ENCODE results near the gene NCOA3. TPM values are rescaled to one million over a fixed set of nuclear protein-coding genes. Genes with fewer than 3 reads are reported as not detected.

The NCOA3 gene
- total RNA-seq, 2 experiments from 2014 or later: 76.4 to 83.4 TPM

DNA sequence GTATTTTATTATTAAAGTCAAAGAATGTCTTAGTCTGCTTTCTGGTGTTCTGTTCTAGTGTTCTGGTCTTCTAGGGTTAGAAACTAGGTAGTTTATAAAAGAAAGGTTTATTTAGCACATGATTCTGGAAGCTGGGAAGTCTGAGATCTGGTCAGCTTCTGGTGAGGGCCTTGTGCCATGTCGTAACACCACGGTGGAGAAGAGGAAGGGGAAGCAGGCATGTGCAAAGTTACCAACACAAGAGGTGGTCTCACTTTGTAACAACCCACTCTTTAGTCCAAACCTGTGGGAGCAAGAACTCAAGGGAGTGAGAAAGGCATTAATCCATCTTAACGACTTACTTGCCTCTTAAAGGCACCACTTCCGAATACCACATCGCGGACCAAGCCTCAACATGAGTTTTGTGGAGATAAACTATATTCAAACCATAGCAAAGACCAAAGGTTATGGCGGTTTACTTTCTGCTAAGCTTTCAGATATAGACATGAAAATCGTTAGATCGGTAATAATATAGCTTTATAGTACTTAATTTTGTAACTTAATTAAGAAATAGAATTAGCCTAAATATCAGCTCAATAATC lies 99.4 kb downstream of the NCOA3 start:
- peaks cover 40% of the 10 kb centered on the region for H3K36me3 Mint-ChIP-seq (ENCODE audit: low read depth)
- no peak overlapping the region for H3K27ac Mint-ChIP-seq
- CTCF ChIA-PET: interaction anchor here (0.6 to 2.0 kb wide), 5 partner anchors 14 to 394 kb away, joined by 3 to 10 read pairs (median 4); no protein-coding TSS in a partner anchor
- DNase-seq (no peak), ATAC-seq (no peak)
- no peaks in the 10 kb centered on the region for H3K27me3 Mint-ChIP-seq
- H3K4me1 Mint-ChIP-seq: peaks cover 53% of the 10 kb centered on the region
- no peak overlapping the region for H3K4me3 Mint-ChIP-seq
- intact Hi-C loops (cut with DNase I, micrococcal nuclease): no loop called here
- H3K9me3 Mint-ChIP-seq (ENCODE audit: low read depth): no peaks in the 10 kb centered on the region
- POLR2A ChIA-PET: no interaction called here

DNA sequence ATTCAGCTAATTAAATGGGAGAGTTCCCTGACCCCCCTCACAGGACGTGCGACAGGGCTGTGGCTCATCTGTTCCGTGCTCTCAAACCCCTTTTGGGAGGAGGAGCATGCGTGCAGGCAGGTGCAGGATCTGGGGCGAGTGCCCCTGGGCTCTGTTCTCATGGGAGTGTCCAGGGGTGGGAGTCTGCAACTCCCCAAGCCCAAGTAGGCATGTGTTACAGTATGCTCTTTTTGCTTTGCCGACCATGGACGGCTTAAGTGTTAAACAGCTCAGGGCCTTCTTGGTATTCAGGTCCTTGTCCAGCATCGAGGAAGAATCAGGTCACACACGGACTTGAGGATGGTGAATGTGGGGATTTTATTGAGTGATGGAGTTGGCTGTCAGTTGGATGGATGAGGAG lies 101.6 kb downstream of the NCOA3 start:
- ATAC-seq (no peak), DNase-seq (no peak)
- intact Hi-C loops (cut with DNase I, micrococcal nuclease): no loop called here
- H3K27me3 Mint-ChIP-seq: no peaks in the 10 kb centered on the region
- ChIA-PET CTCF (no interaction called here), POLR2A (no interaction called here)
- H3K9me3 Mint-ChIP-seq (ENCODE audit: low read depth): no peaks in the 10 kb centered on the region
- H3K36me3 Mint-ChIP-seq (ENCODE audit: low read depth): peaks cover 46% of the 10 kb centered on the region
- H3K4me3 Mint-ChIP-seq: no peak overlapping the region
- H3K4me1 Mint-ChIP-seq: peaks cover 69% of the 10 kb centered on the region
- H3K27ac Mint-ChIP-seq: peak overlapping the region; percentile 90

DNA sequence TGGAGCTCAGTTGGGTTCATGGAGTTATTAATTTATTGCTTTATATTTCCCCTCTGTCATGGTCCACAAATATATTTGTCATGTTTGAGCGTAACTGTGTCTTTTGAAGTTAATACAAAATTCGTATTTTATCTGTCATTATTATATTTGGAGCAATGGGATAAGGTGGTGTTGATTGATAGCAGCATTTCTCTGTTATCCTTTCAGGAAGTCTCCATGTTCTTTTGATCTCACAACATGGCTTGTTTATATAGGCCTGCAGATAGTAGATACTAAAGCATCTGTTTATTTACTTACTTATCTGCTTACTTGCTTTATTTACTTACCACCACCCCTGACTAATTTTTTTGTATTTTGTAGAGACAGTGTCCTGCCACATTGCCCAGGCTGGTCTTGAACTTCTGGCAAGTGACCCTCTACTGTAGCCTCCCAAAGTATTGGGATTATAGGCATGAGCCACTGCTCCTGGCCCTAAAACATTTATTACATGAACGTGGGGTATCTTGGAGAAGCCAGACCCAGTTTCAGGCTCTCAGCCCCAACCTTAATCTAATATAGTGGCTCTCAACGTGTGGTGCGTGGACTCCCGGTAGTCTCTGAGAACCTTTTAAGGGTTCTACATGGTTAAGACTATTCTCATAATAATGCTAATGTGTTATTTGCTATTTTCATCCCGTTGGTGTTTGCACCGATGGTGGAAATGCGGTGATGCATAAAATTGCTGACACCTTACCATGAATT lies 104.2 kb downstream of the NCOA3 start:
- Mint-ChIP-seq H3K27me3 (no peaks in the 10 kb centered on the region), H3K9me3 (ENCODE audit: low read depth) (peaks cover 5% of the 10 kb centered on the region), H3K36me3 (ENCODE audit: low read depth) (peaks cover 49% of the 10 kb centered on the region), H3K4me1 (peaks cover 85% of the 10 kb centered on the region), H3K27ac (peak overlapping the region; percentile 97), H3K4me3 (no peak overlapping the region)
- ChIA-PET POLR2A (no interaction called here), CTCF (interaction anchor here (0.5 to 0.9 kb wide), 3 partner anchors 15 to 110 kb away, joined by 3 to 4 read pairs (median 3); no protein-coding TSS in a partner anchor)
- ATAC-seq (no peak), DNase-seq (no peak)
- intact Hi-C loops (cut with DNase I, micrococcal nuclease): no loop called here

GRCh38 chr20:47606414-47606982 lies 104.8 kb downstream of the NCOA3 start:
- DNase-seq (no peak), ATAC-seq (no peak)
- ChIA-PET POLR2A (no interaction called here), CTCF (interaction anchor here (0.5 kb wide), 1 partner anchor 73 kb away, joined by 4 read pairs; no protein-coding TSS in a partner anchor)
- Mint-ChIP-seq H3K9me3 (ENCODE audit: low read depth) (peaks cover 5% of the 10 kb centered on the region), H3K27ac (peak overlapping the region; percentile 97), H3K27me3 (no peaks in the 10 kb centered on the region), H3K36me3 (ENCODE audit: low read depth) (peaks cover 50% of the 10 kb centered on the region), H3K4me1 (peaks cover 87% of the 10 kb centered on the region), H3K4me3 (peak overlapping the region; percentile 41)
- intact Hi-C loops (cut with DNase I, micrococcal nuclease): no loop called here

GRCh38 chr20:47606983-47607613 lies 105.4 kb downstream of the NCOA3 start:
- ChIA-PET CTCF (interaction anchor here (0.5 to 0.9 kb wide), 2 partner anchors 29 to 74 kb away, joined by 3 to 4 read pairs; no protein-coding TSS in a partner anchor), POLR2A (no interaction called here)
- peaks cover 54% of the 10 kb centered on the region for H3K36me3 Mint-ChIP-seq (ENCODE audit: low read depth)
- H3K9me3 Mint-ChIP-seq (ENCODE audit: low read depth): peaks cover 5% of the 10 kb centered on the region
- no peaks in the 10 kb centered on the region for H3K27me3 Mint-ChIP-seq
- peak overlapping the region; percentile 97 for H3K27ac Mint-ChIP-seq
- DNase-seq: no peak
- ATAC-seq: peak; percentile 51
- intact Hi-C loops (cut with DNase I, micrococcal nuclease): no loop called here
- H3K4me1 Mint-ChIP-seq: peaks cover 87% of the 10 kb centered on the region
- H3K4me3 Mint-ChIP-seq: peak overlapping the region; percentile 41

- POLR2A ChIA-PET: interaction anchor here (0.6 to 1.6 kb wide), 2 partner anchors 121 to 387 kb away, joined by 4 to 5 read pairs; no protein-coding TSS in a partner anchor
- Mint-ChIP-seq H3K9me3 (ENCODE audit: low read depth) (peaks cover 5% of the 10 kb centered on the region), H3K27me3 (no peaks in the 10 kb centered on the region), H3K36me3 (ENCODE audit: low read depth) (peaks cover 55% of the 10 kb centered on the region), H3K4me1 (peaks cover 85% of the 10 kb centered on the region), H3K27ac (peak overlapping the region; percentile 87), H3K4me3 (no peak overlapping the region)
- CTCF ChIA-PET: interaction anchor here (0.7 to 4.8 kb wide), 8 partner anchors 12 to 336 kb away, joined by 3 to 58 read pairs (median 4); partner anchors contain the start of gene NCOA3
- ATAC-seq (no peak), DNase-seq (no peak)
- intact Hi-C loops (cut with DNase I, micrococcal nuclease): no loop called here
Observed at GRCh38 chr20:47609001-47609400, 107.3 kb downstream of the NCOA3 start.

GRCh38 chr20:47610247-47610944 lies 108.7 kb downstream of the NCOA3 start:
- H3K9me3 Mint-ChIP-seq (ENCODE audit: low read depth): peaks cover 5% of the 10 kb centered on the region
- peak; percentile 93 for DNase-seq
- peak overlapping the region; percentile 46 for H3K4me3 Mint-ChIP-seq
- no peaks in the 10 kb centered on the region for H3K27me3 Mint-ChIP-seq
- ChIA-PET POLR2A (interaction anchor here (0.6 to 1.6 kb wide), 7 partner anchors 21 to 1065 kb away, joined by 3 to 5 read pairs (median 4); no protein-coding TSS in a partner anchor), CTCF (interaction anchor here (0.6 to 4.8 kb wide), 12 partner anchors 10 to 337 kb away, joined by 3 to 58 read pairs (median 3); no protein-coding TSS in a partner anchor)
- H3K36me3 Mint-ChIP-seq (ENCODE audit: low read depth): peaks cover 55% of the 10 kb centered on the region
- peak; percentile 90 for ATAC-seq
- H3K27ac Mint-ChIP-seq: peak overlapping the region; percentile 90
- peaks cover 82% of the 10 kb centered on the region for H3K4me1 Mint-ChIP-seq
- intact Hi-C loops (cut with DNase I, micrococcal nuclease): loop anchor here (1.0 to 10.0 kb wide), 7 partner anchors 94 to 1154 kb away; partner anchors contain the start of genes NCOA3 (in 1 of the 2) and ZMYND8 (in 1 of the 2)

DNA sequence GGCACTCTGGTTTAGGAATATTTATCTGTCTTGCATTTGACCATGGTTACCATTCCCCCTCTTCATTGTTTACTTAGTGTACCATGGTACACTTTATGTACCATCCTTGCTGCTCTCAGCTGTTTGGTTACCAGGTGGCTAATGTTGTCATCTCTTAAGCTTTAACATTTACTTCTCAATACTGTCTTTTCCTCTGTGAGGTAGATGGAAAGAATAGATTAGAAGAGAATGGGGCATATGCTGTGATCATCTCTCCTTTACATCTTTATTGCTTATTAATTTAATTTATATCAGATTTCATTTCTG lies 109.2 kb downstream of the NCOA3 start:
- peaks cover 5% of the 10 kb centered on the region for H3K9me3 Mint-ChIP-seq (ENCODE audit: low read depth)
- ATAC-seq (peak; percentile 42), DNase-seq (no peak)
- H3K36me3 Mint-ChIP-seq (ENCODE audit: low read depth): peaks cover 51% of the 10 kb centered on the region
- peak overlapping the region; percentile 46 for H3K4me3 Mint-ChIP-seq
- H3K4me1 Mint-ChIP-seq: peaks cover 77% of the 10 kb centered on the region
- H3K27me3 Mint-ChIP-seq: no peaks in the 10 kb centered on the region
- POLR2A ChIA-PET: interaction anchor here (0.6 to 1.3 kb wide), 3 partner anchors 22 to 153 kb away, joined by 3 to 5 read pairs (median 4); no protein-coding TSS in a partner anchor
- peak overlapping the region; percentile 90 for H3K27ac Mint-ChIP-seq
- CTCF ChIA-PET: interaction anchor here (1.0 to 4.8 kb wide), 8 partner anchors 10 to 337 kb away, joined by 3 to 58 read pairs (median 5); no protein-coding TSS in a partner anchor
- intact Hi-C loops (cut with DNase I, micrococcal nuclease): loop anchor here (1.0 to 10.0 kb wide), 7 partner anchors 95 to 1154 kb away; partner anchors contain the start of genes NCOA3 (in 1 of the 2) and ZMYND8 (in 1 of the 2)

- H3K27ac Mint-ChIP-seq: peak overlapping the region; percentile 90
- ChIA-PET POLR2A (no interaction called here), CTCF (interaction anchor here (0.6 to 4.8 kb wide), 4 partner anchors 9 to 228 kb away, joined by 3 to 58 read pairs (median 6); no protein-coding TSS in a partner anchor)
- DNase-seq (no peak), ATAC-seq (no peak)
- no peak overlapping the region for H3K4me3 Mint-ChIP-seq
- H3K9me3 Mint-ChIP-seq (ENCODE audit: low read depth): peaks cover 5% of the 10 kb centered on the region
- no peaks in the 10 kb centered on the region for H3K27me3 Mint-ChIP-seq
- H3K36me3 Mint-ChIP-seq (ENCODE audit: low read depth): peaks cover 46% of the 10 kb centered on the region
- H3K4me1 Mint-ChIP-seq: peaks cover 74% of the 10 kb centered on the region
- intact Hi-C loops (cut with DNase I, micrococcal nuclease): loop anchor here (2.0 to 10.0 kb wide), 4 partner anchors 109 to 1153 kb away; partner anchors contain the start of genes NCOA3 (in 1 of the 2) and ZMYND8 (in 1 of the 2)
Observed at GRCh38 chr20:47611785-47612184, 110.1 kb downstream of the NCOA3 start.

GRCh38 chr20:47612670-47613069 lies 111.0 kb downstream of the NCOA3 start:
- peak overlapping the region; percentile 90 for H3K27ac Mint-ChIP-seq
- DNase-seq: no peak
- no peaks in the 10 kb centered on the region for H3K27me3 Mint-ChIP-seq
- no peak overlapping the region for H3K4me3 Mint-ChIP-seq
- peaks cover 71% of the 10 kb centered on the region for H3K4me1 Mint-ChIP-seq
- intact Hi-C loops (cut with DNase I, micrococcal nuclease): loop anchor here (5.0 to 10.0 kb wide), 3 partner anchors 110 to 1152 kb away; partner anchors contain the start of genes NCOA3 (in 1 of the 2) and ZMYND8 (in 1 of the 2)
- peaks cover 5% of the 10 kb centered on the region for H3K9me3 Mint-ChIP-seq (ENCODE audit: low read depth)
- peaks cover 48% of the 10 kb centered on the region for H3K36me3 Mint-ChIP-seq (ENCODE audit: low read depth)
- ATAC-seq: no peak
- ChIA-PET POLR2A (no interaction called here), CTCF (interaction anchor here (0.7 to 4.8 kb wide), 5 partner anchors 8 to 399 kb away, joined by 3 to 58 read pairs (median 3); no protein-coding TSS in a partner anchor)

All from activated CD4-positive, alpha-beta T cell treated with anti-CD3 and anti-CD28 coated beads for 36 hours (primary cell).